ENCODE results near the gene ZNF335. TPM values are rescaled to one million over a fixed set of nuclear protein-coding genes. Genes with fewer than 3 reads are reported as not detected.

Gene ZNF335
- total and polyA plus RNA-seq, 2 of the 13 experiments (the other 11 are each of a cell fraction or from before 2014, with no cell fraction given): 9.7 to 13.7 TPM

- TF ChIP-seq PBX3 (CRISPR knock-in tag; IDR thresholded peaks at IDR 0.05; ENCODE audit: borderline replicate concordance) (0 out of 2 replicates have a peak, but pooled peaks have one; percentile 75), SNRNP70 (IDR thresholded peaks at IDR 0.05; ENCODE audit: low read depth, low read length) (no peak), RBM22 (optimal IDR thresholded peaks at IDR 0.05; ENCODE audit: low read length) (peak; percentile 68), FOXO4 (CRISPR knock-in tag; conservative IDR thresholded peaks at IDR 0.05) (0 out of 2 replicates have a peak, but pooled peaks have one; percentile 96), ONECUT2 (CRISPR knock-in tag; IDR thresholded peaks at IDR 0.05) (0 out of 2 replicates have a peak, but pooled peaks have one; percentile 46), ASH2L (IDR thresholded peaks at IDR 0.05; ENCODE audit: insufficient read length, low read depth, low read length) (no peak), SP4 (CRISPR knock-in tag; IDR thresholded peaks at IDR 0.05) (no peak; the same call in 1 of the 2 replicates), ZNF34 (CRISPR knock-in tag; IDR thresholded peaks at IDR 0.05; ENCODE audit: borderline replicate concordance) (peak; percentile 71), SAFB2 (CRISPR knock-in tag; IDR thresholded peaks at IDR 0.05; ENCODE audit: borderline replicate concordance, low read depth) (no peak; the same call in 1 of the 2 replicates), HBP1 (CRISPR knock-in tag; IDR thresholded peaks at IDR 0.05; ENCODE audit: low read depth) (peak; percentile 96), ZNF782 (CRISPR knock-in tag; IDR thresholded peaks at IDR 0.05; ENCODE audit: borderline replicate concordance) (peak; percentile 99), ZNF570 (CRISPR knock-in tag; IDR thresholded peaks at IDR 0.05; ENCODE audit: borderline replicate concordance) (0 out of 2 replicates have a peak, but pooled peaks have one; percentile 50), CERS6 (CRISPR knock-in tag; IDR thresholded peaks at IDR 0.05) (no peak), ZNF672 (CRISPR knock-in tag; IDR thresholded peaks at IDR 0.05) (no peak), ZNF879 (CRISPR knock-in tag; IDR thresholded peaks at IDR 0.05) (0 out of 2 replicates have a peak, but pooled peaks have one; percentile 21), ZNF317 (CRISPR knock-in tag; IDR thresholded peaks at IDR 0.05) (peak; percentile 80; the same call in 1 of the 2 replicates), ZNF501 (CRISPR knock-in tag; IDR thresholded peaks at IDR 0.05) (peak; percentile 93), ZNF629 (CRISPR knock-in tag; conservative IDR thresholded peaks at IDR 0.05) (peak; percentile 77), ZMYM2 (CRISPR knock-in tag; IDR thresholded peaks at IDR 0.05) (peak; percentile 48; the same call in 1 of the 2 replicates), ZNF781 (CRISPR knock-in tag; IDR thresholded peaks at IDR 0.05; ENCODE audit: borderline replicate concordance, not compliant biosample characterization) (no peak), NR2F6 (IDR thresholded peaks at IDR 0.05) (peak; percentile 78; the same call in 1 of the 2 replicates), NR2F6 (CRISPR knock-in tag; IDR thresholded peaks at IDR 0.05) (peak; percentile 93)
Measured at GRCh38 chr20:45946149-45946970, 25.6 kb downstream of the ZNF335 start (continued).

Data from HepG2 (cell line).